Body of pancreas (tissue), 4 donors: ENCODE results near the gene DCDC2. TPM values are rescaled to one million over a fixed set of nuclear protein-coding genes. Genes with fewer than 3 reads are reported as not detected.

Experiments used
- ATAC-seq: fragments of 150-250 bp; one replicate; pipeline ENCODE4 v1.9.1; 2016
- DNase-seq, 4 donors: peaks; one replicate each; pipeline ENCODE4 v3.0.0-alpha.2; 2019
- H3K27ac ChIP-seq, 4 donors: fragments of 200-600 bp; sonication (generic); 1 replicate in 3 of 4; 2 replicates in 1 of 4; pipeline versions ENCODE4 v1.5.1 to v1.6.1; 2016 to 2019; ENCODE audit warnings: mild to moderate bottlenecking in 1 of 4, mixed read lengths in 1 of 4, moderate library complexity in 1 of 4
- H3K27me3 ChIP-seq, 2 donors: fragments of 200-600 bp; sonication (generic); one replicate each; pipeline ENCODE4 v1.6.0; 2016; ENCODE audit warnings: mild to moderate bottlenecking in 1 of 2
- H3K36me3 ChIP-seq, 2 donors: fragments of 200-600 bp; sonication (generic); replicated peaks in 1 of 2; 2 replicates each; pipeline ENCODE4 v1.5.1; 2016; ENCODE audit warnings: low read depth in 2 of 2; ENCODE audit not compliant: insufficient read depth in 1 of 2
- H3K4me1 ChIP-seq: fragments of 200-600 bp; sonication (generic); one replicate; pipeline ENCODE4 v1.6.0; 2016
- H3K4me3 ChIP-seq, 2 donors: fragments of 200-600 bp; sonication (generic); 1 replicate in 1 of 2; 2 replicates in 1 of 2; pipeline ENCODE4 v1.5.1; 2016 to 2019
- H3K9me3 ChIP-seq, 3 donors: fragments of 200-600 bp; sonication (generic); 1 replicate in 2 of 3; 2 replicates in 1 of 3; pipeline ENCODE4 v1.5.1; 2016
- CTCF ChIP-seq, 7 experiments: fragments of 450-650 bp in 4 of 7; fragments of 200-600 bp in 3 of 7; sonication (generic) in 3 of 7; IDR thresholded peaks; one replicate each; pipeline ENCODE4 v1.5.1; 2016 to 2019; ENCODE audit warnings: antibody characterized with exemption in 7 of 7
- POLR2A ChIP-seq, 3 donors: fragments of 450-650 bp; IDR thresholded peaks; one replicate each; pipeline ENCODE4 v1.6.1; 2016; ENCODE audit warnings: antibody characterized with exemption in 3 of 3, mild to moderate bottlenecking in 2 of 3
- WGBS, 2 donors: methylation state at CpG; one replicate each; pipeline ENCODE4 v1.1.5; 2017; 5-methylcytosine and 5-hydroxymethylcytosine counted together
- intact Hi-C: fragments of 100-400 bp; cut with DNase I; formaldehyde crosslinking; loops from one replicate; pipeline ENCODE4 v1.15.1; 2023
- total RNA-seq, 2 donors: library from RNA; depleted of rRNA; stranded (reverse); fragments of >200 nt; gene quantifications; one replicate each; pipeline ENCODE4 v1.1.0, GENCODE V29; 2016

The DCDC2 gene
- total RNA-seq, 2 donors from 2014 or later = 20.8 to 37.4 TPM

GRCh38 chr6:24149836-24150235 is 208.0 kb downstream of the DCDC2 start:
- ATAC-seq (no peak), DNase-seq (no peak)
- Histone ChIP-seq H3K36me3 (no peaks in the 10 kb centered on the region), H3K9me3 (no peaks in the 10 kb centered on the region), H3K27me3 (no peaks in the 10 kb centered on the region), H3K4me3 (no peak overlapping the region), H3K4me1 (no peaks in the 10 kb centered on the region), H3K27ac (no peak overlapping the region)
- no peak for TF ChIP-seq POLR2A (IDR thresholded peaks at IDR 0.05)
- TF ChIP-seq CTCF (IDR thresholded peaks at IDR 0.05) = no peak
- intact Hi-C loops = no loop called here
- WGBS, 2 donors = 31 to 35% methylated on average over 3 of the region's 3 CpGs

- Histone ChIP-seq H3K4me3 (no peak overlapping the region), H3K9me3 (no peaks in the 10 kb centered on the region), H3K27ac (no peak overlapping the region), H3K4me1 (no peaks in the 10 kb centered on the region), H3K36me3 (no peaks in the 10 kb centered on the region), H3K27me3 (no peaks in the 10 kb centered on the region)
- intact Hi-C loops = no loop called here
- ATAC-seq (no peak), DNase-seq (no peak)
- TF ChIP-seq CTCF (IDR thresholded peaks at IDR 0.05) (no peak), POLR2A (IDR thresholded peaks at IDR 0.05) (no peak)
Observed at GRCh38 chr6:24149296-24149695, 208.6 kb downstream of the DCDC2 start.

GRCh38 chr6:24148684-24149083 is 209.2 kb downstream of the DCDC2 start:
- TF ChIP-seq CTCF (IDR thresholded peaks at IDR 0.05) (no peak), POLR2A (IDR thresholded peaks at IDR 0.05) (no peak)
- DNase-seq (no peak), ATAC-seq (no peak)
- Histone ChIP-seq H3K4me1 (no peaks in the 10 kb centered on the region), H3K27ac (no peak overlapping the region), H3K9me3 (no peaks in the 10 kb centered on the region), H3K4me3 (no peak overlapping the region), H3K27me3 (no peaks in the 10 kb centered on the region), H3K36me3 (no peaks in the 10 kb centered on the region)
- intact Hi-C loops = no loop called here

- WGBS, 2 donors = 71 to 80% methylated on average over 3 of the region's 3 CpGs
- no peak for DNase-seq
- ATAC-seq = no peak
- Histone ChIP-seq H3K27ac (no peak overlapping the region), H3K36me3 (no peaks in the 10 kb centered on the region), H3K9me3 (no peaks in the 10 kb centered on the region), H3K4me3 (no peak overlapping the region), H3K27me3 (no peaks in the 10 kb centered on the region), H3K4me1 (no peaks in the 10 kb centered on the region)
- TF ChIP-seq POLR2A (IDR thresholded peaks at IDR 0.05) (no peak), CTCF (IDR thresholded peaks at IDR 0.05) (no peak)
- intact Hi-C loops = no loop called here
Observed at GRCh38 chr6:24148154-24148570, 209.7 kb downstream of the DCDC2 start.

- Histone ChIP-seq H3K4me3 (no peak overlapping the region), H3K36me3 (no peaks in the 10 kb centered on the region), H3K27ac (no peak overlapping the region), H3K4me1 (no peaks in the 10 kb centered on the region), H3K27me3 (no peaks in the 10 kb centered on the region), H3K9me3 (no peaks in the 10 kb centered on the region)
- ATAC-seq = no peak
- intact Hi-C loops = no loop called here
- no peak for DNase-seq
- no peak for TF ChIP-seq CTCF (IDR thresholded peaks at IDR 0.05)
- no peak for TF ChIP-seq POLR2A (IDR thresholded peaks at IDR 0.05)
- 53 to 57% methylated on average over 8 of the region's 8 CpGs for WGBS, 2 donors
Observed at GRCh38 chr6:24147511-24148153, 210.2 kb downstream of the DCDC2 start.
